WTC11 (cell line): ENCODE measurements around the gene KDM5B. TPM values are rescaled to one million over a fixed set of nuclear protein-coding genes. Genes with fewer than 3 reads are reported as not detected.

Experiments
- ATAC-seq: fragments of 200-7000 bp; cut with Tn5 transposase; 2 replicates; pipeline ENCODE4 v1.10.0; 2021; ENCODE audit warnings: mild to moderate bottlenecking, moderate library complexity
- CTCF ChIA-PET: fragments of 300-600 bp; sonication (Branson Sonifier 250); formaldehyde crosslinking; loops from one replicate; lab custom pipeline; 2021; ENCODE audit warnings: antibody characterized with exemption; lab: Charles Lee
- POLR2A ChIA-PET: fragments of 350-600 bp; sonication (Branson Sonifier 250); formaldehyde crosslinking; loops from one replicate; lab custom pipeline; 2021; ENCODE audit warnings: antibody characterized with exemption; lab: Charles Lee
- DNase-seq: peaks from one replicate; pipeline ENCODE4 v3.0.0; 2021; ENCODE audit warnings: low spot score
- H3K27ac Mint-ChIP-seq: 2 replicates; pipeline ENCODE4 v1.8.0; 2021; ENCODE audit warnings: mixed read lengths
- H3K27me3 Mint-ChIP-seq: 2 replicates; pipeline ENCODE4 v1.8.0; 2021; ENCODE audit warnings: low read depth, mild to moderate bottlenecking, moderate library complexity, mixed read lengths
- H3K36me3 Mint-ChIP-seq: 2 replicates; pipeline ENCODE4 v1.8.0; 2021; ENCODE audit warnings: mixed read lengths
- H3K4me1 Mint-ChIP-seq: 2 replicates; pipeline ENCODE4 v1.8.0; 2022; ENCODE audit warnings: mixed read lengths
- H3K4me3 Mint-ChIP-seq: 2 replicates; pipeline ENCODE4 v1.8.0; 2021; ENCODE audit warnings: mild to moderate bottlenecking, moderate library complexity, mixed read lengths
- H3K9me3 Mint-ChIP-seq: 2 replicates; pipeline ENCODE4 v1.8.0; 2021; ENCODE audit warnings: mixed read lengths
- AFF4 ChIP-seq: sonication (generic); formaldehyde crosslinking; IDR thresholded peaks from 2 replicates; pipeline ENCODE4 v1.8.1; 2023; ENCODE audit warnings: mild to moderate bottlenecking, missing genetic modification reagents, borderline replicate concordance
- AR ChIP-seq: fragments of 250-450 bp; sonication (Bioruptor Pico); IDR thresholded peaks from 2 replicates; pipeline ENCODE4 v1.9.0; 2021; ENCODE audit warnings: mild to moderate bottlenecking
- ATF1 ChIP-seq: sonication (generic); formaldehyde crosslinking; IDR thresholded peaks from 2 replicates; pipeline ENCODE4 v1.8.1; 2023; ENCODE audit warnings: mild to moderate bottlenecking, moderate library complexity, missing genetic modification reagents
- FOXK1 ChIP-seq: sonication (generic); formaldehyde crosslinking; IDR thresholded peaks from 2 replicates; pipeline ENCODE4 v1.8.0; 2022; ENCODE audit warnings: mild to moderate bottlenecking, moderate library complexity, missing genetic modification reagents
- HMGXB4 ChIP-seq: sonication (generic); formaldehyde crosslinking; IDR thresholded peaks from 2 replicates; pipeline ENCODE4 v1.8.1; 2023; ENCODE audit warnings: mild to moderate bottlenecking, moderate library complexity, missing genetic modification reagents
- IRF2 ChIP-seq: sonication (generic); formaldehyde crosslinking; IDR thresholded peaks from 2 replicates; pipeline ENCODE4 v1.8.0; 2022; ENCODE audit warnings: low read depth, missing genetic modification reagents, borderline replicate concordance
- NR2C2 ChIP-seq: sonication (generic); formaldehyde crosslinking; IDR thresholded peaks from 2 replicates; pipeline ENCODE4 v1.8.0; 2022; ENCODE audit warnings: mild to moderate bottlenecking, missing genetic modification reagents
- SP1 ChIP-seq: sonication (generic); formaldehyde crosslinking; conservative IDR thresholded peaks from 2 replicates; pipeline ENCODE4 v1.8.1; 2022; ENCODE audit warnings: missing genetic modification reagents
- TEAD1 ChIP-seq: sonication (generic); formaldehyde crosslinking; IDR thresholded peaks from 2 replicates; pipeline ENCODE4 v1.8.0; 2022; ENCODE audit warnings: mild to moderate bottlenecking, missing genetic modification reagents
- USF1 ChIP-seq: sonication (generic); formaldehyde crosslinking; IDR thresholded peaks from 2 replicates; pipeline ENCODE4 v1.8.0; 2022; ENCODE audit warnings: mild to moderate bottlenecking, missing genetic modification reagents
- ZNF138 ChIP-seq: sonication (generic); formaldehyde crosslinking; conservative IDR thresholded peaks from 2 replicates; pipeline ENCODE4 v1.8.1; 2022; ENCODE audit warnings: mild to moderate bottlenecking, moderate library complexity, missing genetic modification reagents
- ZNF232 ChIP-seq: sonication (generic); formaldehyde crosslinking; IDR thresholded peaks from 2 replicates; pipeline ENCODE4 v1.8.0; 2022; ENCODE audit warnings: mild to moderate bottlenecking, missing genetic modification reagents
- ZNF317 ChIP-seq: sonication (generic); formaldehyde crosslinking; IDR thresholded peaks from 2 replicates; pipeline ENCODE4 v1.8.1; 2023; ENCODE audit warnings: low read depth, mild to moderate bottlenecking, moderate library complexity, missing genetic modification reagents, borderline replicate concordance
- ZNF396 ChIP-seq: fragments of 250-450 bp; sonication (Bioruptor Pico); IDR thresholded peaks from 2 replicates; pipeline ENCODE4 v1.8.0; 2021; ENCODE audit warnings: mild to moderate bottlenecking, moderate library complexity, borderline replicate concordance
- ZNF416 ChIP-seq: fragments of 250-450 bp; sonication (Bioruptor Pico); IDR thresholded peaks from 2 replicates; pipeline ENCODE4 v1.9.0; 2021; ENCODE audit warnings: mild to moderate bottlenecking, inconsistent platforms
- ZNF425 ChIP-seq: fragments of 250-450 bp; sonication (Bioruptor Pico); conservative IDR thresholded peaks from 2 replicates; pipeline ENCODE4 v1.9.0; 2021; ENCODE audit warnings: mild to moderate bottlenecking
- total RNA-seq: library from RNA; stranded (reverse); gene quantifications from 3 replicates; pipeline ENCODE4 v1.2.3, GENCODE V29; 2021

Gene KDM5B
- total RNA-seq, 1 experiment from 2014 or later, result 222 TPM

- DNase-seq (no peak), ATAC-seq (no peak)
- POLR2A ChIA-PET, result interaction anchor here (0.7 to 2.2 kb wide), 6 partner anchors 10 to 817 kb away, joined by 3 to 32 read pairs (median 4); partner anchors contain the start of genes ATP2B4 and TMEM183A
- no peak for TF ChIP-seq AFF4
- TF ChIP-seq NR2C2, result no peak
- TF ChIP-seq SP1, result no peak
- TF ChIP-seq ZNF317, result no peak
- TF ChIP-seq ZNF425, result no peak
- no peak for TF ChIP-seq ZNF138 (CRISPR knock-in tag)
- TF ChIP-seq FOXK1 (CRISPR knock-in tag), result no peak
- TF ChIP-seq ZNF416 (CRISPR knock-in tag), result no peak
- no peak for TF ChIP-seq IRF2 (CRISPR knock-in tag)
- no peak for TF ChIP-seq USF1 (CRISPR knock-in tag)
- no peak for TF ChIP-seq ZNF232
- TF ChIP-seq ZNF396, result no peak
- no peak for TF ChIP-seq ATF1
- no peak for TF ChIP-seq HMGXB4 (CRISPR knock-in tag)
- no peak for TF ChIP-seq TEAD1 (CRISPR knock-in tag)
- TF ChIP-seq AR (CRISPR knock-in tag), result no peak
- peak overlapping the region; percentile 94 for H3K27ac Mint-ChIP-seq
- H3K27me3 Mint-ChIP-seq, result peaks cover 7% of the 10 kb centered on the region
- no peaks in the 10 kb centered on the region for H3K9me3 Mint-ChIP-seq
- peaks cover 51% of the 10 kb centered on the region for H3K4me1 Mint-ChIP-seq
- CTCF ChIA-PET, result interaction anchor here (0.7 to 1.7 kb wide), 4 partner anchors 39 to 230 kb away, joined by 4 to 5 read pairs (median 4); no protein-coding TSS in a partner anchor
- peak overlapping the region; percentile 80 for H3K4me3 Mint-ChIP-seq
- no peaks in the 10 kb centered on the region for H3K36me3 Mint-ChIP-seq
These were observed 1.5 kb upstream of the KDM5B start for GRCh38 chr1:202809597-202810159.
